Cardiac muscle cell (in vitro differentiated cells and primary cell): ENCODE data around the gene ATP5IF1. TPM values are rescaled to one million over a fixed set of nuclear protein-coding genes. Genes with fewer than 3 reads are reported as not detected.

ENCODE experiments used
- DNase-seq, 2 donors: peaks; one replicate each; pipeline versions ENCODE4 v3.0.0 to v3.0.0-alpha.2; 2010 to 2017; ENCODE audit warnings: low read depth in 1 of 2, low spot score in 1 of 2
- H3K27ac ChIP-seq: fragments of 200-600 bp; sonication (generic); 2 replicates; pipeline ENCODE4 v1.5.1; 2016
- H3K27me3 ChIP-seq: fragments of 200-600 bp; sonication (generic); 2 replicates; pipeline ENCODE4 v1.6.0; 2016; ENCODE audit warnings: control low read depth
- H3K36me3 ChIP-seq: fragments of 200-600 bp; sonication (generic); 2 replicates; pipeline ENCODE4 v1.5.1; 2016; ENCODE audit warnings: control low read depth
- H3K4me1 ChIP-seq: fragments of 200-600 bp; sonication (generic); 2 replicates; pipeline ENCODE4 v1.8.1; 2017; ENCODE audit warnings: low read depth, mild to moderate bottlenecking, mixed run types
- H3K4me3 ChIP-seq: fragments of 200-600 bp; sonication (generic); 2 replicates; pipeline ENCODE4 v1.5.1; 2016; ENCODE audit warnings: mild to moderate bottlenecking
- H3K9me3 ChIP-seq: fragments of 200-600 bp; sonication (generic); 2 replicates; pipeline ENCODE4 v1.5.1; 2017; ENCODE audit warnings: low read depth, mild to moderate bottlenecking, control low read depth
- CTCF ChIP-seq: IDR thresholded peaks from 2 replicates; pipeline ENCODE4 v1.5.1; 2012; ENCODE audit warnings: low read depth, mild to moderate bottlenecking, low read length
- polyA plus RNA-seq: library from polyadenylated mRNA; unstranded; fragments of >200 nt; fragmentation: Nextera tagmentation; extraction: Ambion mirVana; gene quantifications from 2 replicates; pipeline ENCODE4 v1.2.1, GENCODE V29; 2016
- total RNA-seq: library from RNA; depleted of rRNA; stranded (reverse); fragments of >200 nt; gene quantifications from 2 replicates; pipeline ENCODE4 v1.2.3, GENCODE V29; 2016

ATP5IF1 gene
- total RNA-seq (1,032 and 1,070 TPM in 2 replicates), polyA plus RNA-seq (966 and 1,056 TPM in 2 replicates)

- no peak for TF ChIP-seq CTCF
- peak within 1 kb of the TSS; percentile 57 for H3K27ac ChIP-seq
- H3K4me1 ChIP-seq = peaks cover 21% of the 10 kb centered on the region
Observed at GRCh38 chr1:28235755-28236655, at the start of gene ATP5IF1. Gene ATP5IF1, plus strand, starts transcription at chr1:28236124. Its CDS starts 60 bp downstream, at chr1:28236184.

GRCh38 chr1:28190337-28190979, 45.5 kb upstream of the ATP5IF1 start:
- H3K4me1 ChIP-seq = peaks cover 4% of the 10 kb centered on the region
- H3K36me3 ChIP-seq = no peaks in the 10 kb centered on the region
- peak in 1 of 2 donors; percentile 14 for DNase-seq
- H3K27ac ChIP-seq = no peak overlapping the region
- no peaks in the 10 kb centered on the region for H3K27me3 ChIP-seq
- TF ChIP-seq CTCF = no peak
- H3K4me3 ChIP-seq = no peak overlapping the region
- no peaks in the 10 kb centered on the region for H3K9me3 ChIP-seq

More at GRCh38 chr1:28235755-28236655, at the start of gene ATP5IF1:
- H3K9me3 ChIP-seq = no peaks in the 10 kb centered on the region
- DNase-seq = peak; percentile 98
- H3K27me3 ChIP-seq = no peaks in the 10 kb centered on the region
- H3K36me3 ChIP-seq = peaks cover 4% of the 10 kb centered on the region
- H3K4me3 ChIP-seq = peak within 1 kb of the TSS; percentile 77

GRCh38 chr1:28190996-28191645, 44.8 kb upstream of the ATP5IF1 start:
- Histone ChIP-seq H3K4me3 (no peak overlapping the region), H3K4me1 (peaks cover 4% of the 10 kb centered on the region), H3K9me3 (no peaks in the 10 kb centered on the region), H3K36me3 (no peaks in the 10 kb centered on the region), H3K27ac (no peak overlapping the region), H3K27me3 (no peaks in the 10 kb centered on the region)
- no peak for TF ChIP-seq CTCF
- peak; percentile 5 to 73 for DNase-seq

- Histone ChIP-seq H3K9me3 (no peaks in the 10 kb centered on the region), H3K27ac (no peak overlapping the region), H3K27me3 (no peaks in the 10 kb centered on the region), H3K4me1 (peaks cover 4% of the 10 kb centered on the region), H3K36me3 (no peaks in the 10 kb centered on the region), H3K4me3 (no peak overlapping the region)
- no peak for TF ChIP-seq CTCF
- no peak for DNase-seq
Observed at GRCh38 chr1:28193701-28194161, 42.2 kb upstream of the ATP5IF1 start.

GRCh38 chr1:28194326-28195035, 41.4 kb upstream of the ATP5IF1 start:
- Histone ChIP-seq H3K27ac (no peak overlapping the region), H3K27me3 (no peaks in the 10 kb centered on the region), H3K36me3 (peaks cover 2% of the 10 kb centered on the region), H3K9me3 (no peaks in the 10 kb centered on the region), H3K4me1 (peaks cover 4% of the 10 kb centered on the region), H3K4me3 (no peak overlapping the region)
- no peak for TF ChIP-seq CTCF
- DNase-seq = no peak
